ENCODE results near the gene AR. TPM values are rescaled to one million over a fixed set of nuclear protein-coding genes. Genes with fewer than 3 reads are reported as not detected.

Gene AR
- total RNA-seq, 4 donors from 2014 or later = 20.4 to 41.8 (median 33.9) TPM

GRCh38 chrX:67568769-67569168 lies 24.9 kb downstream of the AR start:
- TF ChIP-seq, protein P1, sequence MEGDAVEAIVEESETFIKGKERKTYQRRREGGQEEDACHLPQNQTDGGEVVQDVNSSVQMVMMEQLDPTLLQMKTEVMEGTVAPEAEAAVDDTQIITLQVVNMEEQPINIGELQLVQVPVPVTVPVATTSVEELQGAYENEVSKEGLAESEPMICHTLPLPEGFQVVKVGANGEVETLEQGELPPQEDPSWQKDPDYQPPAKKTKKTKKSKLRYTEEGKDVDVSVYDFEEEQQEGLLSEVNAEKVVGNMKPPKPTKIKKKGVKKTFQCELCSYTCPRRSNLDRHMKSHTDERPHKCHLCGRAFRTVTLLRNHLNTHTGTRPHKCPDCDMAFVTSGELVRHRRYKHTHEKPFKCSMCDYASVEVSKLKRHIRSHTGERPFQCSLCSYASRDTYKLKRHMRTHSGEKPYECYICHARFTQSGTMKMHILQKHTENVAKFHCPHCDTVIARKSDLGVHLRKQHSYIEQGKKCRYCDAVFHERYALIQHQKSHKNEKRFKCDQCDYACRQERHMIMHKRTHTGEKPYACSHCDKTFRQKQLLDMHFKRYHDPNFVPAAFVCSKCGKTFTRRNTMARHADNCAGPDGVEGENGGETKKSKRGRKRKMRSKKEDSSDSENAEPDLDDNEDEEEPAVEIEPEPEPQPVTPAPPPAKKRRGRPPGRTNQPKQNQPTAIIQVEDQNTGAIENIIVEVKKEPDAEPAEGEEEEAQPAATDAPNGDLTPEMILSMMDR (IDR thresholded peaks at IDR 0.05; ENCODE audit: low read depth) = no peak

DNA sequence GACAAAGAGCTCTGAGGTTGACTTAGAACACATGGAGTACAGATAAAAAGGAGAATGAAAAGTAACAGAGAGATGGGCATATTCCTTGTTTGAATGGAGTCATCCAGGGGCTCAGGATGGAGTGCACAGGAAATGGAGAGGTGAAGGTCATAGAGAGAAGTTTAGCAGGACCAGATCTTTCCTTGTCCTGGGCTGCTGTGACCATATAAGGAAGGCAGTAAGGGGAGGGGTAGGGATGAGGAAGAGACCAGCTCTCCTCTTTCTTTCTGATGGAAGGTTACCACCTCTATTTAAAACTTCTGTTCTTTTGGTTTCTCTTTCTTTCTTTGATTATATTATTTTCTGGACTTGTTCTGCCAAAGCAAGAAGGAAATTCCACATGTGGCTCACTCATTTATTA lies 27.0 kb downstream of the AR start:
- TF ChIP-seq, protein P1 (IDR thresholded peaks at IDR 0.05; ENCODE audit: low read depth) = no peak

DNA sequence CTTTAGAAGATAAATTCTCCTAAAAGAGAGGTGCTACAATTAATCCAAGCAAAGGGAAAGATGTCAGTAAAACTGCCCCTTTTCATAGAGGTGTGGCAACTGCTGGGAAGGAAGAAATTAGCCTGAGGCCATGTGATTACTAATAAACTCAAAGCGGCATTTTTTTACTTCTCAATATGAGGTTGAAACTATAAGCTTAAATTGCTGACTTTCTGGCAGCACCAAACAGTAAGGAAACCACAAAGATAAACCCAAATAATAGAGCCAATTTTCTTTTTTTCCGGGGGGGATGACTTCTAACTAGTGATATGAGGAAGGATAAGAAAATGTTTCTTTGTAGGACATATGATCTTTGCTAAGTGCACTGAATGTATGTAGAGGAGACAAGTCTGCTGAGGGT lies 30.9 kb downstream of the AR start:
- TF ChIP-seq, protein P1 (IDR thresholded peaks at IDR 0.05; ENCODE audit: low read depth) = no peak

GRCh38 chrX:67582436-67582835 lies 38.6 kb downstream of the AR start:
- TF ChIP-seq, protein P1 (IDR thresholded peaks at IDR 0.05; ENCODE audit: low read depth) = no peak

GRCh38 chrX:67583171-67583570 lies 39.4 kb downstream of the AR start:
- TF ChIP-seq, protein P1 (IDR thresholded peaks at IDR 0.05; ENCODE audit: low read depth) = no peak

DNA sequence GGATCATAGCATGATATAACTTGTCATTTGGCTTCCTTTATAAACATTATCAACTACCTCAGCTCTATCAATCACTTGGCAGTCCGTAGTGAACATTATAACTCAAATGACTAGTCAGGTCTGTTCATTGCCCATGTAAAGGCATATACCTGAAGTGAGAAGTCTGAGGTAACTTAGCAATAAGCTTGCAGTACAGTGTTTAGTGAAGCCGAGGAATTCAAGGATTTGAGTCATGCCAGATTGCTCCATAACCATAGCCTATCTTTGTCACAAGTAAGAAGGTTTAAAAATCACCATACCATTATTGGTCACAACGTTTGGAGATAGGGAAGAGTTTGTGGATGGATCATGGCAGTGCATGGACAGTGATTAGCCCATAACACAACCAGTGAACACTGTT lies 41.6 kb downstream of the AR start:
- TF ChIP-seq, protein P1 (IDR thresholded peaks at IDR 0.05; ENCODE audit: low read depth) = no peak

- TF ChIP-seq, protein P1 (IDR thresholded peaks at IDR 0.05; ENCODE audit: low read depth) = no peak
Measured at GRCh38 chrX:67587946-67588624, 44.3 kb downstream of the AR start.

Measured in subcutaneous adipose tissue (tissue), 4 donors.